OCI-M2 (cell line): Measurements from ENCODE around the gene LPAR1.
"Not testable (repeated sequence)": the region's sequence is repeated elsewhere in the genome, so short reads cannot be mapped to it uniquely, and the experiment has no call there.

Source experiments
- DNase-seq: peaks from one replicate; lab custom pipeline; 2025; ENCODE audit not compliant: unreplicated experiment; lab: John Stamatoyannopoulos, UW

Gene LPAR1

GRCh38 chr9:110880189-110880588, 158.1 kb downstream of the LPAR1 start:
- DNase-seq, result no peak

- no peak for DNase-seq
Measured at GRCh38 chr9:110877374-110877773, 160.9 kb downstream of the LPAR1 start.

- no peak for DNase-seq
Measured at GRCh38 chr9:110876929-110877328, 161.3 kb downstream of the LPAR1 start.

GRCh38 chr9:110874963-110875674, 163.2 kb downstream of the LPAR1 start:
- no peak for DNase-seq

- DNase-seq, result no peak
Measured at GRCh38 chr9:110872920-110873319, 165.3 kb downstream of the LPAR1 start.

GRCh38 chr9:110871736-110872135, 166.5 kb downstream of the LPAR1 start:
- DNase-seq, result no peak

GRCh38 chr9:110869931-110870330, 168.3 kb downstream of the LPAR1 start:
- DNase-seq, result no peak

- DNase-seq, result no peak
Measured at GRCh38 chr9:110864011-110864410, 174.3 kb downstream of the LPAR1 start.

- not testable (repeated sequence) for DNase-seq
Measured at GRCh38 chr9:110861370-110862110, 176.7 kb downstream of the LPAR1 start.

GRCh38 chr9:110856772-110857171, 181.5 kb downstream of the LPAR1 start:
- DNase-seq, result no peak

- DNase-seq, result no peak
Measured at GRCh38 chr9:110850401-110851135, 187.7 kb downstream of the LPAR1 start.

GRCh38 chr9:110847671-110848070, 190.6 kb downstream of the LPAR1 start:
- DNase-seq, result no peak

- no peak for DNase-seq
Measured at GRCh38 chr9:110846215-110846614, 192.1 kb downstream of the LPAR1 start.

- DNase-seq, result no peak
Measured at GRCh38 chr9:110844121-110844520, 194.1 kb downstream of the LPAR1 start.

- DNase-seq, result no peak
Measured at GRCh38 chr9:110842986-110843385, 195.3 kb downstream of the LPAR1 start.

GRCh38 chr9:110842169-110842568, 196.1 kb downstream of the LPAR1 start:
- no peak for DNase-seq

- DNase-seq, result no peak
Measured at GRCh38 chr9:110837401-110838005, 200.8 kb downstream of the LPAR1 start.

- DNase-seq, result no peak
Measured at GRCh38 chr9:110835859-110836271, 202.4 kb downstream of the LPAR1 start.

- no peak for DNase-seq
Measured at GRCh38 chr9:110835404-110835803, 202.9 kb downstream of the LPAR1 start.

- no peak for DNase-seq
Measured at GRCh38 chr9:110832926-110833325, 205.3 kb downstream of the LPAR1 start.

GRCh38 chr9:110830495-110830894, 207.8 kb downstream of the LPAR1 start:
- DNase-seq, result no peak
